ENCODE measurements around the gene DCAF11.

GRCh38 chr14:24114532-24115421 lies at the start of gene DCAF11, which contains the start of gene NRL:
- TF ChIP-seq CTCF (conservative IDR thresholded peaks at IDR 0.05): no peak
- no peak for TF ChIP-seq ZFX (IDR thresholded peaks at IDR 0.05)
